CMK (cell line): Measurements from ENCODE around the gene MGAT2.
A peak's percentile ranks its signal among the peaks of the same experiment; 100 is the strongest.
"Not testable (repeated sequence)": the region's sequence is repeated elsewhere in the genome, so short reads cannot be mapped to it uniquely, and the experiment has no call there.

Experiments used
- DNase-seq: peaks from one replicate; pipeline ENCODE4 v3.0.0-alpha.2; 2010; ENCODE audit warnings: low read depth

Gene MGAT2

GRCh38 chr14:49612671-49613070 lies 7.9 kb upstream of the MGAT2 start:
- no peak for DNase-seq

- no peak for DNase-seq
These were observed 6.4 kb upstream of the MGAT2 start for GRCh38 chr14:49614196-49614595.

- DNase-seq = no peak
These were observed 4.8 kb upstream of the MGAT2 start for GRCh38 chr14:49615776-49616175.

GRCh38 chr14:49617852-49618519 lies 2.6 kb upstream of the MGAT2 start:
- DNase-seq = no peak

DNA sequence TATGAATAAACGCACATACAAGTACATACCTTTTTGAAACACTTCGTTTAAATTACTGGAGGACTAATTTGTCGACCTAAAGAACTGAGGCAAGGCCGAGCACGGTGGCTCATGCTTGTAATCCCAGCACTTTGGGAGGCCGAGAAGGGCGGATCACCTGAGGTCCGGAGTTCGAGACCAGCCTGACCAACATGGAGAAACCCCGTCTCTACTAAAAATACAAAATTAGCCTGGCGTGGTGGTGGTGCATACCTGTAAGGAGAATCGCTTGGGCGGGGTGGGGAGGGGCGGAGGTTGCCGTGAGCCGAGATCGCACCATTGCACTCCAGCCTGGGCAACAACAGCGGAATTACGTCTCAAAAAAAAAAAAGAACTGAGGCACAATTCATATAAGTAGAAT lies 1.3 kb upstream of the MGAT2 start:
- DNase-seq = not testable (repeated sequence)

GRCh38 chr14:49619730-49620129 lies 869 bp upstream of the MGAT2 start:
- DNase-seq = no peak

- peak; percentile 39 for DNase-seq
These were observed 699 bp downstream of the MGAT2 start for GRCh38 chr14:49621114-49621881.

- DNase-seq = no peak
These were observed 1.5 kb downstream of the MGAT2 start for GRCh38 chr14:49622022-49622607.

DNA sequence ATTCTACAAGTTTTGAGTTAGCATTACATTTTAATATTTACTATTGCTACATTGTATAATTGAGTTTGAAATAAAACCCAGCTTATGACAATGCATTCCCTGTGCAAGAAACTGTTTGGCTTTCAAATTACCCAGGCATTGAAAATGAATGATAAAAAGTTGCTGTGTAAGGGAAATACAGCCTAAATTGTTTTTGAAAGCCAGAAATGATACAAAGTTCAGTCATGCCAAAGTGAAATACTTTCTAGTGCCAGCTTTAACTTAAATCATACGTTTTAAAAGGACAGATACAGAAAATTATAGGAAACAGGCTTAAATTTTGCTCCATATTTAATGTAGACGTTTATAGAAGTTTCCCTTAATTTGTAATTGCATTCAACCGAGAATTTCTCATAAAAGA lies 2.8 kb downstream of the MGAT2 start:
- DNase-seq = no peak

DNA sequence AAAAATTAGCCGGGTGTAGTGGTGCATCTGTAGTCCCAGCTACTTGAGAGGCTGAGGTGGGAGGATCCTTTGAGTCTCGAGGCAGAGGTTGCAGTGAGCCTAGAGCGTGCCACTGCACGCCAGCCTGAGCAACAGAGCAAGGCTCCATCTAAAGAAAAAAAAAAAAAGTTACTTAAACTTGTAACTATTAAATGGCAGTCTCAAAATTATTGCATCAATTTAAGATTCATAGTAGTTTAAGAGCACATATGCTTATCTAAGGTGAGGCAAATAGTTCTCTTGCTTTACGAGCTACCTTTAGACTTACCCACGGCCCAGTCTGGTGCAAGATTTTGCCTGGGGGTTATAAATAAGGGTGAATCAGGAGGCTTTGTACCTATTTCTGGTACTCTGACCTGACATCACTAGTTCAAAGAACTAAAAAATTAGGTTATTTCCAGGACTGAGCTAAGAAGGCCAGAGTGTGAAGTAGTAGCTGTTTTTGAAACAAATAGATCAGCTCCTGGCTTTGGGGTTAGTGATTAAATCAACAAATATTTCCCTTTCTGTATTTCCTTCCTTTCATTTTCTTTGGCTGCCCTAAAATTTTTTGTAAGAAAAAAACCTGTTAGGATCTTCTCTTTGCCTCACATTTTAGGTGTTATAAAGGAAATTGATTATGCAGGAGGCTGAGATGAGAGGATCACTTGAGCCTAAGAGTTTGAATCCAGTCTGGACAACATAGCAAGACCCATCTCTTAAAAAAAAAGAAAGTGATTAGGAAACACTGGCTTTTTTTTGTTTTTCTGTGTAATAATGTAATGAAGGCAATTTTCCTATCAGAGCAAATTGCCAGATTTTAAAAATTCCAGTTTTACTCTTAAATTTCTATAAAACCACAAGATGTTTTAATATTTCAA lies 3.6 kb downstream of the MGAT2 start:
- DNase-seq = no peak

DNA sequence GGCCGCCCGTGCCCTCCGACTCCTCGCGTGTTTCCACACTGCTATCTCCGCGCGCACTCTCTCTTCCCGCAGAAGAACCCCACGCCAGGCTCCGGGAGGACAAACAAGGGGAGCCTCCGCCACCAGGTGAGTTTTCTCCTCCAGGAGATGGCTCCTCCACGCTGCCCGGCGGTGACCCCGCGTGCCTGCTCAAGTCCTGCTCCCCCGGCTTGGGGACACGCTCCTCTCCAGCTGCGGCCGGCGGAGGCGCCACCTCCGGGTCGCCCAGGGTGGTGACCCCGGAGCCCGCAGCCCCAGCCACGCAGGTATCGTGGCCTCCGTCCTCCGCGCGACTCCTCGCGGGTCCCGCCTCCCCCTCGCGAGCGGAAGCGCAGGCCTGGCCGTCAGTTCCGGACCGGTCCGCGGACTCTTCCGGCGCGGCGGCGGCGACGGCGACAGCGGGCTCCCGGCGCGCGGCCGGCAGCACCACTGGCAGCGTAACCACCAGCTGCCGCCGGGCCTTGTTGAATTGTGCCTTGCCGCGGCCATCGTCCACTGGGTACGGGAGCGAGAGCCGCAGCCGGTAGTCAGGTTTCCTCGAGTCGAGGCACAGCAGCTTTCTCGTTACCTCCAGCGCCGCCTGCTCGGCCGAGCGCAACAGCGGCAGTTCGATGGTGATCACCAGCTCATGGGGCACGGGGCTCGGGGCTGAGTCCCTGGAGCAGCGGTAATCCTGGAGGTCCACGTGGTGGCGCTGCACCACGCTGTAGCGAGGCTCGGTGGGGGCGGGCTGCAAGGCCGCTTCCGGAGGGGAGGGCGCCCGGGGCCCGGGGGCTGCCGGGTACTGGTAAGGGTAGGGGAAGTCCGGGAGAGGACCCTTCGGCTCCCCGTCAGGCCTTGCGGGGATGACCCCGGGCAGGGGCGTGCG lies 13.3 kb downstream of the MGAT2 start:
- peak; percentile 75 for DNase-seq

DNA sequence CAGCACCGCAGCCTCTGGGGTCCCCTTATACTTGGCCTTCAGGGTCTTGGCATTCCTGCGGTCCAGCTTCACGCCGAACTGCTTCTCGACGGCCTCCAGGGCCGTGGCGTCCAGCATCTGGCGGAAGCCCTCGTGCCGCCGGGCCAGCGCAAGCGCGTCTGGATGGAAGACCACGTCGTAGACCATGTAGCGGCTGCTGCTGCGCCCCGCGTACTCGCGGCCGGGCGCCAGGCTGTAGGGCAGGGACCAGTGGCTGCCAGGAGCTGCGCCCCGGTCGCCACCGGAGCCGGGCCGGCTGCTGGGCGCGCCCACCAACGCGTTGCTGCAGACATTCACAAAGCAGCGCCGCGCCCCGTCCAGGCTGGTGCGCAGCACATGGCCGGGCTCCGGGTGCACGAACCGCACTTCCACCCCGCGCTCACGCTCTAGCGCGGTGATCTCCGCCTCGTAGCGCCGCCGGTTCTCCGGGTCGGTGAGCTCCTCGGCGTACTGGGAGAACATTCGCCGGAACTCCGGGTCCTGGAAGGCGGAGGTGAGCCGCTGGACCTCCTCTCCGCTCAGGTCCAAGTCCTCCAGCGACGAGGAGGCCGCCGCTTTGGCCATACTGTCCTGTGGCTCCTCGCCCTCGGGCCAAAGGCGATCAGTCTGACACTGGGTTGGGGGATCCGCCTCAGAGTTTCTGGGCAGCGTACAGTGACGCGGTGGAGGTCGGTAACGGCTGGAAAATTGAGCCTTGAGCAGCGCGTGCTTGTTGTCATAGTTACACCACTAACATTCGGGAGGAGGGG lies 14.1 kb downstream of the MGAT2 start, which contains the start of gene DNAAF2:
Gene DNAAF2 (minus strand): TSS at position 698 of the 788 bp plus-strand sequence. CDS start 95 bp downstream, at position 603.
- no peak for DNase-seq

DNA sequence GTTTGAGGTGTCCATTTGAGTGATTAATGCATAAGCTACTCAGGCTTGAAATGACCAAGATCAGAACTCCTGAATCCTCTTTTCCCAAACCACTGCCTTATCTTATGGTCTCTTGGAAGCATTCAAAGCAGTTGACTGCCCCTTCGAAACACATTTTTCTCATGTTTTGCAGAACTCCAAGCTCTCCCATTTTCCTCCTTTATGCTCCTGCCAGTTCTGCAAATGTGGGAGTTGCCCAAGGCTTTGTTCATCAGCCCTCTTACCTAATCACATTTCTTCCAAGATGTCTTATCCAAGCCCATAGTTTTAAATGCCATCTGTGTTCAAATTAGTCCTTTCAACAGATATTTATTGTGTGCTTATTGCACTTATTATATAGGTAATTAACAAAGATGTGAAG lies 16.3 kb downstream of the MGAT2 start:
- no peak for DNase-seq

GRCh38 chr14:49637534-49638078 lies 17.0 kb downstream of the MGAT2 start:
- DNase-seq = no peak

DNA sequence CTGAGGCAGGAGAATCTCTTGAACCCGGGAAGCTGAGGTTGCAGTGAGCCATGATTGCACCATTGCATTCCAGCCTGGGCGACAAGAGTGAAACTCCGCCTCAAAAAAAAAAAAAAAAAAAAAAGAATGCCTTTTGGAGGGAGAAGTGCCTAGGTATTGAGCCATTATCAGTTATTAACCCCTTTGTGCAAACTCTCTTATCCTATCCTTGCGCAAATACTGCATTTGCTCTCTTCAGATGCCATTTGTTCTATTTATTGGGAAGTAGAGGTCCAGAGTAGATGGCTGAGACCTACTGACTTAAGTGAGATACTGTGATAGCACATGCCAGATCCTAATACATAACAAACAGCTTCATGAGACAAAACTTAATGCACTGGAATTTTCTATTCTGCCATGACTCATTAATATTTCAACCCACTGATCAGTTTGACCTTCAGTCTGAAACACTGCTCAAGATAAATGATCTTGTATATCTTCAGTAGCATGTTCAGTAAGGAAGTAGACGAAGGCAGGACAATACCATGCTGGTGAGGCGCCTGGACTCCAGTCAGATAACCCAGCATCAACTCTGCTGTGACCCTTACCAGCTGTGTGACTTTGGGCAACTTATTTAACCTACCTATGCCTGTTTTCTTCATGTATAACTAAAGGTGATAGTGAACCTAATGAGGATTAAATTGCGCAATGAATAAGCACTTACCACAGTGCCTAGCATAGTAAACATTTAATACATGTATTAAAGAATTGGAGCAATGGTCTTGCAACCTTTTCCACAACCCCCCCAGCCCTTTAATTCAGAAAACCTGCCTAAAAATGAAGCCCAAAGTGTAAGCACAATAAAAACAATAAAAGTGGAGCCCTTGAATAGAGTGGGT lies 20.2 kb downstream of the MGAT2 start:
- no peak for DNase-seq

DNA sequence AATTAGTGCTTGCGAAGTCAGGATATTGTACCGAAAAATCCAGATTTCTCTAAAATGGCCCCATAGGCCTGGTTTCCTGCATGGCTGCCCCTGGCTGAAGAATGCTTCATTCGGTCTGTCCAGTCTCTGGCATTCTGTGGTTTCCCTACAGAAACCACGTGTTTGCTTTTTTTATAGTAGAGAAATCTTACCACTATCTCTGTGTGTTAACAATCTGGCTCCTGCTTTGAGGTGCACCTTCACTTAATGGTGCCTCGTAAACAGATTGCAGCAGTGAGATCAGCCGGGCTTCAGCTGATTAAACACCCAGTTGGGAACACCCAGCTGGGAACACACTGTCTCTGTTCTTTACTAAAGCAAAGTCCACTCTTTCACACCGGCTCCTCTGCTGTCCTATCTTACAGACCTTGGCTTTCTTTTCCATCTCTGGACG lies 21.1 kb downstream of the MGAT2 start:
- no peak for DNase-seq

DNA sequence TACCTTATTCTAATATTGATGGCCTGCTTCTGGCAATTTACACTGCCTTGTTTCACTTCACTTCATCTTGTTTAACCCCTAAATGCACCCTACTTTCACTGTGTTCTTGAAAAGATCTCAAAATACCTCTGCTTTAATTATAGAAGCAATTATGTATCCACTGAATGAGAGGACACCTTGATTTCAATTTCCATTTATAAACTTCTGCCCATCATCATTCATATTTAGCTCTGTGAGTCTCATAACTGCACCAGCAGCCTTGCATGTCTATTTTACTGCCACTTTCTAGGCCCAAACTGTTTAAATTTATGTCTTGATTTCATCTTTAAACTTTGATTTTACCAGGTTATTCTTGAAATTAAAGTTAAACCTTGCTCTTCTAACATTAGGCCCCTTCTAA lies 21.6 kb downstream of the MGAT2 start:
- no peak for DNase-seq

DNA sequence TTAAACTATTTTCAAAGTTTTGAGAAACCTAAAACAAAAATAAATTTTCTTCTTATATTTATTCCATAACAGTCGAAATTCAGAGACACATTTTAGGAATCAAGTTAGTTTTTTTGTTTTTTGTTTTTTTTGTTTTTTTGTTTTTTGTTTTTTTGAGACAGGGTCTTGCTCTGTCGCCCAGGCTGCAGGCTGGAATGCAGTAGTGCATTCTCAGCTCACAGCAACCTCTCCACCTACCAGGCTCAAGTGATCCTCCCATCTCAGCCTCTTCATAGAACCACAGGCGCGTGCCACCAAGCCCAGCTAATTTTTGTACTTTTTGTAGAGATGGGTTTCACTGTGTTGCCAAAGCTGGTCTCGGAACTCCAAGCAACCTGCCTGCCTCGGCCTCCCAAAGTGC lies 32.9 kb downstream of the MGAT2 start:
- no peak for DNase-seq

- DNase-seq = no peak
These were observed 33.9 kb downstream of the MGAT2 start for GRCh38 chr14:49654511-49654910.
